Ovary (tissue), 9 donors: ENCODE data around the gene ASCL5. TPM values are rescaled to one million over a fixed set of nuclear protein-coding genes. Genes with fewer than 3 reads are reported as not detected.

ENCODE experiments used
- DNase-seq, 5 donors: peaks; one replicate each; pipeline ENCODE4 v3.0.0-alpha.2; 2019 to 2020
- H3K27ac ChIP-seq, 2 donors: fragments of 200-600 bp; one replicate each; pipeline versions ENCODE4 v1.5.1 to v1.8.0; 2019 to 2022
- H3K27me3 ChIP-seq: fragments of 200-600 bp; one replicate; pipeline ENCODE4 v1.8.0; 2022
- H3K36me3 ChIP-seq: fragments of 200-600 bp; sonication (generic); one replicate; pipeline ENCODE4 v1.5.1; 2019
- H3K4me1 ChIP-seq: one replicate; pipeline ENCODE4 v1.8.1; 2013; ENCODE audit warnings: mild to moderate bottlenecking, moderate library complexity; ENCODE audit not compliant: insufficient read depth
- H3K4me3 ChIP-seq: fragments of 200-600 bp; sonication (generic); one replicate; pipeline ENCODE4 v1.5.1; 2017
- H3K9me3 ChIP-seq, 2 donors: fragments of 200-600 bp in 1 of 2; sonication (generic) in 1 of 2; one replicate each; pipeline versions ENCODE4 v1.5.1 to v1.8.1; 2013 to 2019; ENCODE audit warnings: mild to moderate bottlenecking in 1 of 2, moderate library complexity in 1 of 2
- CTCF ChIP-seq, 3 donors: fragments of 450-650 bp in 2 of 3; fragments of 200-600 bp in 1 of 3; IDR thresholded peaks; one replicate each; pipeline versions ENCODE4 v1.5.1 to v1.8.0; 2016 to 2022; ENCODE audit warnings: antibody characterized with exemption in 3 of 3, mild to moderate bottlenecking in 1 of 3
- EP300 ChIP-seq: sonication (generic); formaldehyde crosslinking; IDR thresholded peaks from one replicate; pipeline ENCODE4 v1.6.1; 2017; ENCODE audit warnings: antibody characterized with exemption
- POLR2A ChIP-seq: fragments of 450-650 bp; IDR thresholded peaks from one replicate; pipeline ENCODE4 v1.6.1; 2017; ENCODE audit warnings: antibody characterized with exemption, mild to moderate bottlenecking, moderate library complexity
- WGBS, 3 donors: extraction: QIAGEN DNeasy Blood & Tissue Kit in 1 of 3; methylation state at CpG; one replicate each; pipeline versions ENCODE4 v1.1.5 to v1.1.7; 2013 to 2017; 5-methylcytosine and 5-hydroxymethylcytosine counted together
- intact Hi-C, 4 donors: fragments of 100-400 bp; cut with DNase I; formaldehyde crosslinking; loops; one replicate each; pipeline versions ENCODE4 v1.11.0 to v1.15.1; 2022 to 2023
- polyA plus RNA-seq, 2 donors: library from polyadenylated mRNA; stranded (reverse); fragments of 200-250 nt in 1 of 2; fragments of 350-450 nt in 1 of 2; fragmentation: Illumina TruSeq in 1 of 2; extraction: RNeasy Lipid Tissue Mini Kit (QIAGEN cat#74804) in 1 of 2; gene quantifications; one replicate each; pipeline ENCODE4 v1.2.3, GENCODE V29; 2013 to 2014
- total RNA-seq, 7 donors: library from RNA; depleted of rRNA in 2 of 7; stranded (reverse); fragments of >200 nt in 2 of 7; fragmentation: NEBNext Ultra II Directional in 3 of 7; extraction: Animal tissue kit (Norgen Biotek cat#: 25700) in 3 of 7; gene quantifications; one replicate each; pipeline versions ENCODE4 v1.1.0 to v1.2.4, GENCODE V29; 2016 to 2023
- donor health status: DM: no; HTN: no; CAD: no; lungs with moderate emphysema.
- donor health status: DM: no; HTN: no; CAD: no.
- donor health status: Bipolar disorder and iron deficiency.
- donor health status: DM: yes; HTN: yes; CAD: no.
- donor health status: DM: no; HTN: no; CAD: no.
- donor health status: DM: yes; HTN: yes; CAD: no.

ASCL5 gene
- total and polyA plus RNA-seq, 9 donors: 0.06 TPM; not detected in 8

- no peaks in the 10 kb centered on the region for H3K4me1 ChIP-seq
- H3K27me3 ChIP-seq: no peaks in the 10 kb centered on the region
- no peaks in the 10 kb centered on the region for H3K36me3 ChIP-seq
- peak in 1 of 5 donors; percentile 7 for DNase-seq
- no peaks in the 10 kb centered on the region for H3K9me3 ChIP-seq
- WGBS, 3 donors: 87 to 88% (median 88%) methylated on average over 18 of the region's 18 CpGs
- no peak overlapping the region for H3K27ac ChIP-seq
- no peak overlapping the region for H3K4me3 ChIP-seq
- intact Hi-C loops: no loop called here
- TF ChIP-seq CTCF (IDR thresholded peaks at IDR 0.05): no peak
- TF ChIP-seq POLR2A: no peak
- no peak for TF ChIP-seq EP300
Measured at GRCh38 chr1:201143726-201144635, 17.0 kb upstream of the ASCL5 start.

- 84 to 89% (median 84%) methylated on average over 16 of the region's 16 CpGs for WGBS, 3 donors
- H3K9me3 ChIP-seq: no peaks in the 10 kb centered on the region
- TF ChIP-seq CTCF (IDR thresholded peaks at IDR 0.05) (no peak), POLR2A (no peak), EP300 (no peak)
- intact Hi-C loops: no loop called here
- DNase-seq: peak in 1 of 5 donors; percentile 2
- no peaks in the 10 kb centered on the region for H3K4me1 ChIP-seq
- no peaks in the 10 kb centered on the region for H3K36me3 ChIP-seq
- H3K27ac ChIP-seq: no peak overlapping the region
- H3K4me3 ChIP-seq: no peak overlapping the region
- H3K27me3 ChIP-seq: no peaks in the 10 kb centered on the region
Measured at GRCh38 chr1:201142849-201143725, 16.1 kb upstream of the ASCL5 start.

- Histone ChIP-seq H3K4me1 (no peaks in the 10 kb centered on the region), H3K4me3 (no peak overlapping the region), H3K27ac (no peak overlapping the region), H3K27me3 (no peaks in the 10 kb centered on the region), H3K36me3 (no peaks in the 10 kb centered on the region), H3K9me3 (no peaks in the 10 kb centered on the region)
- TF ChIP-seq EP300 (no peak), CTCF (IDR thresholded peaks at IDR 0.05) (no peak), POLR2A (no peak)
- intact Hi-C loops: no loop called here
- peak in 1 of 5 donors; percentile 6 for DNase-seq
- WGBS, 3 donors: 78 to 86% (median 80%) methylated on average over 16 of the region's 16 CpGs
Measured at GRCh38 chr1:201142011-201142848, 15.2 kb upstream of the ASCL5 start.

- no peaks in the 10 kb centered on the region for H3K36me3 ChIP-seq
- H3K27ac ChIP-seq: no peak overlapping the region
- H3K9me3 ChIP-seq: no peaks in the 10 kb centered on the region
- H3K27me3 ChIP-seq: no peaks in the 10 kb centered on the region
- 88 to 97% (median 96%) methylated on average over 5 of the region's 5 CpGs for WGBS, 3 donors
- no peaks in the 10 kb centered on the region for H3K4me1 ChIP-seq
- TF ChIP-seq POLR2A: no peak
- no peak for TF ChIP-seq CTCF (IDR thresholded peaks at IDR 0.05)
- TF ChIP-seq EP300: no peak
- DNase-seq: peak in 1 of 5 donors; percentile 8
- H3K4me3 ChIP-seq: no peak overlapping the region
- intact Hi-C loops: no loop called here
Measured at GRCh38 chr1:201141418-201141817, 14.4 kb upstream of the ASCL5 start.
